SK-N-SH (cell line): Measurements from ENCODE around the gene TANGO6. TPM values are rescaled to one million over a fixed set of nuclear protein-coding genes. Genes with fewer than 3 reads are reported as not detected.

ENCODE experiments used
- CTCF ChIA-PET: fragments of 300-600, 350-600 bp; formaldehyde crosslinking; extraction: SDS; loops from one replicate; lab custom pipeline; 2021; lab: Yijun Ruan, JAX
- POLR2A ChIA-PET: fragments of 350-600 bp; sonication (Branson Sonifier 250); formaldehyde crosslinking; extraction: SDS; loops from one replicate; lab custom pipeline; 2020; ENCODE audit warnings: antibody characterized with exemption, inconsistent platforms; lab: Yijun Ruan, JAX
- DNase-seq: peaks from one replicate; pipeline ENCODE4 v3.0.0; 2012
- H2AFZ ChIP-seq: fragments of 200-600 bp; sonication (generic); 2 replicates; pipeline ENCODE4 v1.8.1; 2016; ENCODE audit warnings: antibody characterized with exemption, mild to moderate bottlenecking, low read depth
- H3F3A ChIP-seq: fragments of 200-600 bp; sonication (generic); replicated peaks from 2 replicates; pipeline ENCODE3; 2016; ENCODE audit warnings: antibody characterized with exemption, mild to moderate bottlenecking; ENCODE audit not compliant: insufficient read depth
- H3K27ac ChIP-seq, 2 experiments: fragments of 200-500 bp in 1 of 2; fragments of 200-600 bp in 1 of 2; sonication (Bioruptor generic) in 1 of 2; sonication (generic), shearing (Covaris generic) in 1 of 2; 2 replicates each; pipeline versions ENCODE4 v1.5.1 to v1.6.1; 2014 to 2016; ENCODE audit warnings: low read depth in 2 of 2, inconsistent platforms in 1 of 2, low read length in 1 of 2, mild to moderate bottlenecking in 1 of 2, mixed read lengths in 1 of 2
- H3K27me3 ChIP-seq: fragments of 200-600 bp; sonication (generic), shearing (Covaris generic); 2 replicates; pipeline ENCODE4 v1.6.1; 2016; ENCODE audit warnings: mixed run types; ENCODE audit not compliant: insufficient read depth
- H3K36me3 ChIP-seq, 2 experiments: fragments of 200-500 bp in 1 of 2; fragments of 200-600 bp in 1 of 2; sonication (Bioruptor generic) in 1 of 2; sonication (generic) in 1 of 2; replicated peaks in 1 of 2; 2 replicates each; pipeline versions ENCODE3 to v1.5.1; 2014 to 2016; ENCODE audit warnings: low read length in 1 of 2, mild to moderate bottlenecking in 1 of 2; ENCODE audit not compliant: insufficient read depth in 2 of 2, control insufficient read depth in 1 of 2
- H3K4me1 ChIP-seq, 2 experiments: fragments of 200-500 bp in 1 of 2; fragments of 200-600 bp in 1 of 2; sonication (Bioruptor generic) in 1 of 2; sonication (generic), shearing (Covaris generic) in 1 of 2; 2 replicates each; pipeline versions ENCODE4 v1.5.1 to v1.6.1; 2014 to 2016; ENCODE audit warnings: low read depth in 1 of 2, low read length in 1 of 2, mixed run types in 1 of 2; ENCODE audit not compliant: insufficient read depth in 2 of 2, control insufficient read depth in 1 of 2
- H3K4me2 ChIP-seq: fragments of 200-600 bp; sonication (generic), shearing (Covaris generic); 2 replicates; pipeline ENCODE4 v1.6.1; 2017; ENCODE audit warnings: mixed run types
- H3K4me3 ChIP-seq, 2 experiments: fragments of 200-500 bp in 1 of 2; fragments of 200-600 bp in 1 of 2; sonication (Bioruptor generic) in 1 of 2; sonication (generic), shearing (Covaris generic) in 1 of 2; 2 replicates each; pipeline versions ENCODE4 v1.5.1 to v1.8.1; 2014 to 2016; ENCODE audit warnings: low read depth in 2 of 2, inconsistent platforms in 1 of 2, low read length in 1 of 2, mild to moderate bottlenecking in 1 of 2, mixed read lengths in 1 of 2, moderate library complexity in 1 of 2
- H3K79me2 ChIP-seq: fragments of 200-600 bp; sonication (generic); 2 replicates; pipeline ENCODE4 v1.8.1; 2017; ENCODE audit warnings: mild to moderate bottlenecking; ENCODE audit not compliant: insufficient read depth
- H3K9ac ChIP-seq: fragments of 200-600 bp; sonication (generic); 2 replicates; pipeline ENCODE4 v1.6.1; 2017; ENCODE audit warnings: mixed run types
- H3K9me2 ChIP-seq: fragments of 200-600 bp; sonication (generic); 2 replicates; pipeline ENCODE4 v1.6.1; 2017; ENCODE audit warnings: mixed run types
- H3K9me3 ChIP-seq: fragments of 200-600 bp; sonication (generic); 2 replicates; pipeline ENCODE4 v1.6.1; 2017; ENCODE audit warnings: mixed run types, mild to moderate bottlenecking, moderate library complexity
- H4K20me1 ChIP-seq: fragments of 200-600 bp; sonication (generic); 2 replicates; pipeline ENCODE4 v1.6.1; 2017; ENCODE audit warnings: mild to moderate bottlenecking, mixed run types; ENCODE audit not compliant: insufficient read depth
- ELF1 ChIP-seq: IDR thresholded peaks from 2 replicates; pipeline ENCODE4 v1.4.0; 2012
- EZH2phosphoT487 ChIP-seq: fragments of 200-600 bp; sonication (generic); IDR thresholded peaks from 2 replicates; pipeline ENCODE4 v1.6.1; 2017; ENCODE audit warnings: low read depth, mixed run types, mild to moderate bottlenecking, antibody characterized with exemption, moderate library complexity, borderline replicate concordance
- FOXJ3 ChIP-seq: sonication (generic); formaldehyde crosslinking; IDR thresholded peaks from 2 replicates; pipeline ENCODE4 v1.5.1; 2020; ENCODE audit warnings: mild to moderate bottlenecking, missing genetic modification reagents
- GABPA ChIP-seq: IDR thresholded peaks from 2 replicates; pipeline ENCODE4 v1.4.0; 2012; ENCODE audit warnings: low read depth, mild to moderate bottlenecking
- MXI1 ChIP-seq: IDR thresholded peaks from 2 replicates; pipeline ENCODE4 v1.6.1; 2012; ENCODE audit warnings: mild to moderate bottlenecking, low read depth, low read length, improper control_type of control experiment
- NFIC ChIP-seq: IDR thresholded peaks from 2 replicates; pipeline ENCODE4 v1.4.0; 2012; ENCODE audit warnings: borderline replicate concordance
- NRF1 ChIP-seq: IDR thresholded peaks from 2 replicates; pipeline ENCODE4 v1.6.1; 2012; ENCODE audit warnings: low read depth, mild to moderate bottlenecking, low read length
- POLR2AphosphoS5 ChIP-seq: IDR thresholded peaks from 2 replicates; pipeline ENCODE4 v1.6.1; 2012; ENCODE audit warnings: low read depth, low read length
- RCOR1 ChIP-seq: fragments of 150-350 bp; IDR thresholded peaks from 2 replicates; pipeline ENCODE4 v1.6.1; 2017; ENCODE audit warnings: antibody characterized with exemption, low read length
- SMC3 ChIP-seq: IDR thresholded peaks from 2 replicates; pipeline ENCODE4 v1.6.1; 2012; ENCODE audit warnings: low read depth, low read length, improper control_type of control experiment
- YY1 ChIP-seq: IDR thresholded peaks from 2 replicates; pipeline ENCODE4 v1.4.0; 2012; ENCODE audit warnings: low read depth, mild to moderate bottlenecking
- WGBS: methylation state at CpG from one replicate; pipeline ENCODE4 v1.1.6; 2017; ENCODE audit warnings: low lambda C conversion rate; 5-methylcytosine and 5-hydroxymethylcytosine counted together
- polyA plus RNA-seq, 3 experiments: library from polyadenylated mRNA; depleted of rRNA; stranded (reverse); fragments of >200 nt; gene quantifications; 2 replicates each; pipeline ENCODE4 v1.2.3, GENCODE V29; 2012
- TF ChIP-seq, protein P1 (sequence below): fragments of 150-350 bp; IDR thresholded peaks from 2 replicates; pipeline ENCODE4 v1.6.1; 2016; ENCODE audit warnings: mild to moderate bottlenecking, low read depth, low read length
- TF ChIP-seq, protein P2 (sequence below): IDR thresholded peaks from 2 replicates; pipeline ENCODE4 v1.6.1; 2012; ENCODE audit warnings: mild to moderate bottlenecking, low read depth, low read length, moderate library complexity
- TF ChIP-seq, protein P3 (sequence below): IDR thresholded peaks from 2 replicates; pipeline ENCODE4 v1.4.0; 2012; ENCODE audit warnings: low read depth, borderline replicate concordance
- TF ChIP-seq, protein P4 (sequence below): IDR thresholded peaks from 2 replicates; pipeline ENCODE4 v1.4.0; 2012; ENCODE audit warnings: low read depth
- TF ChIP-seq, protein P5 (sequence below): fragments of 200-600 bp; sonication (generic); IDR thresholded peaks from 2 replicates; pipeline ENCODE4 v1.6.1; 2017; ENCODE audit warnings: antibody characterized with exemption, mild to moderate bottlenecking, moderate library complexity
- TF ChIP-seq, protein P6 (sequence below): IDR thresholded peaks from 2 replicates; pipeline ENCODE4; 2012

TANGO6 gene
- polyA plus RNA-seq, 1 of the 3 experiments (the other 2 are of a cell fraction) = 5.5 TPM

DNA sequence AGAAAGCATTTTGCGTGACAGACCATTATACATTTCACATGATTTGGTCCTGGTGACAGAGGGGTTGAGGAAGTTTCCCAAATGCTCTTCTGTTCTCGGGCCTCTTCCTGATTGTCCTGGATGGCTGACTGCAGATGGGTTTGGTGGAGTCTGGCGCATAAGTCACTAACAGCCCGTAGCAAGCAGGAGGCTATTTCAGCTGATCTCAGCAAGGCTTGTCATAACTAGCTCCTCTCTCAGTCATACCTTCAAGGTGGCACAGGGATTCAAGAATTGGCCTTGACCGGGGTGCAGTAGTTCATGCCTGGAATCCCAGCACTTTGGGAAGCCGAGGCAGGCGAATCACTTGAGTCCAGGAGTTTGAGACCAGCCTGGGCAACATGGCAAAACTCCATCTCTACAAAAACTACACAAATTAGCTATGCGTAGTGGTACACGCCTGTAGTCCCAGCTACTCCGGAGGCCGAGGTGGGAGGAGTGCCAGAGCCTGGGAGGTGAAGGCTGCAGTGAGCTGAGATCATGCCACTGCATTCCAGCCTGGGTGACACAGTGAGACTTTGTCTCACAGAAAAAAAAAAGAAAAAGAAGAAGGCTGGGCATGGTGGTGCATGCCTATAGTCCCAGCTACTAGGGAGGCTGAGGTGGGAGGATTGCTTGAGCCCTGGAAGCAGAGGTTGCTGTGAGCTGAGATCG is 193.2 kb downstream of the TANGO6 start:
- Histone ChIP-seq H3K36me3 (peaks cover 2 to 4% of the 10 kb centered on the region in 2 experiments), H3K9ac (no peak overlapping the region), H3K9me2 (no peaks in the 10 kb centered on the region), H3K4me3 (no peak overlapping the region), H3F3A (no peaks in the 10 kb centered on the region), H3K27me3 (no peaks in the 10 kb centered on the region), H3K27ac (no peak overlapping the region), H3K4me2 (no peak overlapping the region), H3K79me2 (no peaks in the 10 kb centered on the region), H4K20me1 (no peaks in the 10 kb centered on the region), H3K9me3 (no peaks in the 10 kb centered on the region), H2AFZ (no peak overlapping the region), H3K4me1 (peaks cover 0 to 11% of the 10 kb centered on the region in 2 experiments; a peak in 2 of 4 replicates)
- TF ChIP-seq, protein P1, sequence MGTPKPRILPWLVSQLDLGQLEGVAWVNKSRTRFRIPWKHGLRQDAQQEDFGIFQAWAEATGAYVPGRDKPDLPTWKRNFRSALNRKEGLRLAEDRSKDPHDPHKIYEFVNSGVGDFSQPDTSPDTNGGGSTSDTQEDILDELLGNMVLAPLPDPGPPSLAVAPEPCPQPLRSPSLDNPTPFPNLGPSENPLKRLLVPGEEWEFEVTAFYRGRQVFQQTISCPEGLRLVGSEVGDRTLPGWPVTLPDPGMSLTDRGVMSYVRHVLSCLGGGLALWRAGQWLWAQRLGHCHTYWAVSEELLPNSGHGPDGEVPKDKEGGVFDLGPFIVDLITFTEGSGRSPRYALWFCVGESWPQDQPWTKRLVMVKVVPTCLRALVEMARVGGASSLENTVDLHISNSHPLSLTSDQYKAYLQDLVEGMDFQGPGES = no peak
- TF ChIP-seq SMC3 (no peak), RCOR1 (no peak), MXI1 (no peak), POLR2AphosphoS5 (no peak), NFIC (no peak)
- TF ChIP-seq, protein P2, sequence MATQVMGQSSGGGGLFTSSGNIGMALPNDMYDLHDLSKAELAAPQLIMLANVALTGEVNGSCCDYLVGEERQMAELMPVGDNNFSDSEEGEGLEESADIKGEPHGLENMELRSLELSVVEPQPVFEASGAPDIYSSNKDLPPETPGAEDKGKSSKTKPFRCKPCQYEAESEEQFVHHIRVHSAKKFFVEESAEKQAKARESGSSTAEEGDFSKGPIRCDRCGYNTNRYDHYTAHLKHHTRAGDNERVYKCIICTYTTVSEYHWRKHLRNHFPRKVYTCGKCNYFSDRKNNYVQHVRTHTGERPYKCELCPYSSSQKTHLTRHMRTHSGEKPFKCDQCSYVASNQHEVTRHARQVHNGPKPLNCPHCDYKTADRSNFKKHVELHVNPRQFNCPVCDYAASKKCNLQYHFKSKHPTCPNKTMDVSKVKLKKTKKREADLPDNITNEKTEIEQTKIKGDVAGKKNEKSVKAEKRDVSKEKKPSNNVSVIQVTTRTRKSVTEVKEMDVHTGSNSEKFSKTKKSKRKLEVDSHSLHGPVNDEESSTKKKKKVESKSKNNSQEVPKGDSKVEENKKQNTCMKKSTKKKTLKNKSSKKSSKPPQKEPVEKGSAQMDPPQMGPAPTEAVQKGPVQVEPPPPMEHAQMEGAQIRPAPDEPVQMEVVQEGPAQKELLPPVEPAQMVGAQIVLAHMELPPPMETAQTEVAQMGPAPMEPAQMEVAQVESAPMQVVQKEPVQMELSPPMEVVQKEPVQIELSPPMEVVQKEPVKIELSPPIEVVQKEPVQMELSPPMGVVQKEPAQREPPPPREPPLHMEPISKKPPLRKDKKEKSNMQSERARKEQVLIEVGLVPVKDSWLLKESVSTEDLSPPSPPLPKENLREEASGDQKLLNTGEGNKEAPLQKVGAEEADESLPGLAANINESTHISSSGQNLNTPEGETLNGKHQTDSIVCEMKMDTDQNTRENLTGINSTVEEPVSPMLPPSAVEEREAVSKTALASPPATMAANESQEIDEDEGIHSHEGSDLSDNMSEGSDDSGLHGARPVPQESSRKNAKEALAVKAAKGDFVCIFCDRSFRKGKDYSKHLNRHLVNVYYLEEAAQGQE = no peak
- CTCF ChIA-PET = interaction anchor here (1.1 kb wide), 1 partner anchor 11 kb away, joined by 4 read pairs; no protein-coding TSS in a partner anchor
- WGBS = 99% methylated on average over 12 of the region's 12 CpGs
- POLR2A ChIA-PET = no interaction called here
- DNase-seq = no peak

DNA sequence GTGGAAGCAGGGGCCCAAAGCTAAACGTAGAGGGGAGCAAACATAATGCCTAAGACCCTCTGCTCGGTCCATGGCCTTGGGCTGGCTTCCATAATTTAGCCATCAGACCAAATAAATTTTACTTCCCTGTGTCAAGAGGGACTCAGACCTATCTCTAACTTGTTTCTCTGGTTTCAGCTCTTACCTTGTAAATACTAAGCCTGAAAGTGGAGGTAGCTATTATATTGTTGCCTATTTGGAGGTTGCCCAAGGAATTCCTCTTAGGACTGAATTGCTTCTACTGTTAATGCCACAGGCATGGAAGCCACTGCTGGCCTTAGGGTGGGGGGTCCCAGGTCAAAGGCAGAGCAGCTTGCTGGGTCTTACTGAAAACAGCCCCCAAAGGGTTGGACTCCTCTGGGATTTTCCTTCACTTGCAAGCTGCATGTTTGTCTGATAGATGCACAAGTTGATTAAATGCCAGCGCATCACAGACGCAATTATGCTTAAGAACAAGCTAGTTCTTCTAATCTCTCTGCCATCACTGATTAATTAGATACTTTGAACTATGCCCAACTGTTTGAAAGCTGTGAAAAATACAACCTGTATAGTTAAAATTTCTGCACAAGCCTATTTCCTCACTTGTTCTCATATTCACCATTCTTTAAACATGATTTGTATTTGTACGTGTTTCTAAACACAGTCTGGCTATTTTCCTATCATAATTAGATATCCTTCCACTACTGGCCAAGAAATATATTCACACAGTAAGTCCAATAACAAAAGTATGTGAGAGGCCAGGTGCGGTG is 194.2 kb downstream of the TANGO6 start:
- no peak overlapping the region for H3K9ac ChIP-seq
- no peaks in the 10 kb centered on the region for H3K27me3 ChIP-seq
- no peaks in the 10 kb centered on the region for H3F3A ChIP-seq
- H3K9me2 ChIP-seq = no peaks in the 10 kb centered on the region
- WGBS = 97% methylated on average over 6 of the region's 6 CpGs
- CTCF ChIA-PET = no interaction called here
- H3K36me3 ChIP-seq = peaks cover 7 to 12% of the 10 kb centered on the region in 2 experiments
- POLR2A ChIA-PET = no interaction called here
- H3K27ac ChIP-seq = no peak overlapping the region
- H3K4me3 ChIP-seq = no peak overlapping the region
- peaks cover 0 to 11% of the 10 kb centered on the region in 2 experiments; a peak in 2 of 4 replicates for H3K4me1 ChIP-seq
- H3K4me2 ChIP-seq = no peak overlapping the region
- DNase-seq = no peak
- no peaks in the 10 kb centered on the region for H4K20me1 ChIP-seq
- no peaks in the 10 kb centered on the region for H3K9me3 ChIP-seq
- H3K79me2 ChIP-seq = no peaks in the 10 kb centered on the region
- no peak overlapping the region for H2AFZ ChIP-seq
- no peak for TF ChIP-seq FOXJ3 (CRISPR knock-in tag)
- TF ChIP-seq, protein P3, sequence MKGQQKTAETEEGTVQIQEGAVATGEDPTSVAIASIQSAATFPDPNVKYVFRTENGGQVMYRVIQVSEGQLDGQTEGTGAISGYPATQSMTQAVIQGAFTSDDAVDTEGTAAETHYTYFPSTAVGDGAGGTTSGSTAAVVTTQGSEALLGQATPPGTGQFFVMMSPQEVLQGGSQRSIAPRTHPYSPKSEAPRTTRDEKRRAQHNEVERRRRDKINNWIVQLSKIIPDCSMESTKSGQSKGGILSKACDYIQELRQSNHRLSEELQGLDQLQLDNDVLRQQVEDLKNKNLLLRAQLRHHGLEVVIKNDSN = no peak
- no peak for TF ChIP-seq YY1
- TF ChIP-seq, protein P4, sequence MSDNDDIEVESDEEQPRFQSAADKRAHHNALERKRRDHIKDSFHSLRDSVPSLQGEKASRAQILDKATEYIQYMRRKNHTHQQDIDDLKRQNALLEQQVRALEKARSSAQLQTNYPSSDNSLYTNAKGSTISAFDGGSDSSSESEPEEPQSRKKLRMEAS = no peak
- no peak for TF ChIP-seq SMC3
- no peak for TF ChIP-seq GABPA
- TF ChIP-seq, protein P5, sequence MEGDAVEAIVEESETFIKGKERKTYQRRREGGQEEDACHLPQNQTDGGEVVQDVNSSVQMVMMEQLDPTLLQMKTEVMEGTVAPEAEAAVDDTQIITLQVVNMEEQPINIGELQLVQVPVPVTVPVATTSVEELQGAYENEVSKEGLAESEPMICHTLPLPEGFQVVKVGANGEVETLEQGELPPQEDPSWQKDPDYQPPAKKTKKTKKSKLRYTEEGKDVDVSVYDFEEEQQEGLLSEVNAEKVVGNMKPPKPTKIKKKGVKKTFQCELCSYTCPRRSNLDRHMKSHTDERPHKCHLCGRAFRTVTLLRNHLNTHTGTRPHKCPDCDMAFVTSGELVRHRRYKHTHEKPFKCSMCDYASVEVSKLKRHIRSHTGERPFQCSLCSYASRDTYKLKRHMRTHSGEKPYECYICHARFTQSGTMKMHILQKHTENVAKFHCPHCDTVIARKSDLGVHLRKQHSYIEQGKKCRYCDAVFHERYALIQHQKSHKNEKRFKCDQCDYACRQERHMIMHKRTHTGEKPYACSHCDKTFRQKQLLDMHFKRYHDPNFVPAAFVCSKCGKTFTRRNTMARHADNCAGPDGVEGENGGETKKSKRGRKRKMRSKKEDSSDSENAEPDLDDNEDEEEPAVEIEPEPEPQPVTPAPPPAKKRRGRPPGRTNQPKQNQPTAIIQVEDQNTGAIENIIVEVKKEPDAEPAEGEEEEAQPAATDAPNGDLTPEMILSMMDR = no peak
- TF ChIP-seq ELF1 = no peak
- TF ChIP-seq, protein P6, sequence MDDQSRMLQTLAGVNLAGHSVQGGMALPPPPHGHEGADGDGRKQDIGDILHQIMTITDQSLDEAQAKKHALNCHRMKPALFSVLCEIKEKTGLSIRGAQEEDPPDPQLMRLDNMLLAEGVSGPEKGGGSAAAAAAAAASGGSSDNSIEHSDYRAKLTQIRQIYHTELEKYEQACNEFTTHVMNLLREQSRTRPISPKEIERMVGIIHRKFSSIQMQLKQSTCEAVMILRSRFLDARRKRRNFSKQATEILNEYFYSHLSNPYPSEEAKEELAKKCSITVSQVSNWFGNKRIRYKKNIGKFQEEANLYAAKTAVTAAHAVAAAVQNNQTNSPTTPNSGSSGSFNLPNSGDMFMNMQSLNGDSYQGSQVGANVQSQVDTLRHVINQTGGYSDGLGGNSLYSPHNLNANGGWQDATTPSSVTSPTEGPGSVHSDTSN = no peak
- no peak for TF ChIP-seq NFIC
- TF ChIP-seq EZH2phosphoT487 = no peak
- TF ChIP-seq NRF1 = no peak
